Right cardiac atrium (tissue), 5 donors: ENCODE measurements around the gene TEKTIP1. TPM values are rescaled to one million over a fixed set of nuclear protein-coding genes. Genes with fewer than 3 reads are reported as not detected.
A peak's percentile ranks its signal among the peaks of the same experiment; 100 is the strongest.
"Not testable (repeated sequence)": the region's sequence is repeated elsewhere in the genome, so short reads cannot be mapped to it uniquely, and the experiment has no call there.

Experiments used
- ATAC-seq, 2 donors: fragments of 200-7000 bp; cut with Tn5 transposase; one replicate each; pipeline versions ENCODE4 v1.8.0 to v1.9.1; 2020; ENCODE audit warnings: moderate library complexity in 2 of 2, mild to moderate bottlenecking in 1 of 2
- DNase-seq, 3 donors: peaks; one replicate each; pipeline ENCODE4 v3.0.0-alpha.2; 2020
- H3K27ac ChIP-seq: one replicate; pipeline ENCODE4 v1.5.1; 2013; ENCODE audit warnings: mild to moderate bottlenecking, low read length, control low read depth, moderate library complexity
- H3K27me3 ChIP-seq: one replicate; pipeline ENCODE4 v1.6.1; 2013; ENCODE audit not compliant: control insufficient read depth, insufficient read depth
- H3K4me1 ChIP-seq: one replicate; pipeline ENCODE4 v1.6.1; 2013; ENCODE audit warnings: low read length; ENCODE audit not compliant: control insufficient read depth, insufficient read depth
- H3K4me3 ChIP-seq: one replicate; pipeline ENCODE4 v1.5.1; 2013; ENCODE audit warnings: low read length, control low read depth
- H3K9me3 ChIP-seq: one replicate; pipeline ENCODE4 v1.6.1; 2013; ENCODE audit warnings: low read length; ENCODE audit not compliant: control insufficient read depth
- WGBS: extraction: QIAGEN DNeasy Blood & Tissue Kit; methylation state at CpG from one replicate; pipeline ENCODE4 v1.1.7; 2013; 5-methylcytosine and 5-hydroxymethylcytosine counted together
- intact Hi-C, 4 donors: fragments of 100-400 bp; cut with DNase I; formaldehyde crosslinking; loops; one replicate each; pipeline versions ENCODE4 v1.11.0 to v1.14.0; 2022 to 2023
- polyA plus RNA-seq: library from polyadenylated mRNA; stranded (reverse); fragments of 200-250 nt; gene quantifications from one replicate; pipeline ENCODE4 v1.2.3, GENCODE V29; 2013
- total RNA-seq, 4 donors: library from RNA; stranded (reverse); fragmentation: NEBNext Ultra II Directional; extraction: Animal tissue kit (Norgen Biotek cat#: 25700); gene quantifications; one replicate each; pipeline ENCODE4 v1.2.1, GENCODE V29; 2021
- donor health status: healthy with polysubstance abuse.
- donor health status: DM: no; HTN: yes; CAD: no.
- donor health status: DM: no; HTN: no; CAD: no.
- donor health status: DM: no; HTN: yes; CAD: no; lungs with severe emphysema.
- donor health status: DM: yes; HTN: yes; CAD: no.

Gene TEKTIP1
- total and polyA plus RNA-seq, 5 donors: 0.20 to 1.2 (median 0.97) TPM; not detected in 2

DNA sequence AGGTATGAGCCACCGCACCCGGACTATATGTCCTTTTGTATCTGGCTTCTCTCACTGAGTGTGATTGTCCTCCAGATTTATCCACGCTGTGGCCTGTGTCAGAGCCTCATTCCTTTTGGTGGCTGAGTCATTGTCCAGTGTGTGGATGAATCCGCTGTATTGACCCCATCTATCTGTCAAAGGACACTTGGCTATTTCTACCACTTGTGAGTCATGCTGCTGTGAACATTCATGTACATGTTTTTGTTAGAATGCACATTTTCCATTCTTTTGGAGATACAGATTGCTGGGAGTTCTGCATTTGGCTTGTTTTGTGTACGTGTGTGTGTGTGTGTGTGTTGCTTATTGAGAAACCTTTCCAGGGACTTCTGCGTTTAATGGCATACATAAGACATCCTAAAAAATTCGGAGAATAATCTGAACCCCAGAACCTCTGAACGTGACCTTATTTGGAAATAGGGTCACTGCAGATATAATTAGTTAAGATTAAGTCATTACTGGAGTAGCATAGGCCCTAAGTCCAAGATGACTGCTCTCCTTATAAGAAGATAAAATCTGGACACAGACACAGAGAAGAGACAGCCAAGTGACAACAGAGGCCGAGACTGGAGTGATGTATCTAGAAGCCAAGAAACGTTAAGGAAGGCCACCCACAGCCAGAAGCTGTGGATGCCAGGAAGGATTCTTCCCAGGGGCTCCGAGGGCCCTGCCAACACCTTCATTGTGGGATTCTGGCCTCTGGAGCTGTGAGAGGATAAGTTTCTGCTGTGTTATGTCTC lies 41.4 kb downstream of the TEKTIP1 start:
- H3K4me3 ChIP-seq: no peak overlapping the region
- intact Hi-C loops: no loop called here
- H3K27ac ChIP-seq: no peak overlapping the region
- ATAC-seq (peak in 1 of 2 donors; percentile 45), DNase-seq (no peak)
- WGBS: 42% methylated on average over 11 of the region's 11 CpGs
- no peaks in the 10 kb centered on the region for H3K27me3 ChIP-seq
- H3K9me3 ChIP-seq: no peaks in the 10 kb centered on the region
- H3K4me1 ChIP-seq: no peaks in the 10 kb centered on the region

DNA sequence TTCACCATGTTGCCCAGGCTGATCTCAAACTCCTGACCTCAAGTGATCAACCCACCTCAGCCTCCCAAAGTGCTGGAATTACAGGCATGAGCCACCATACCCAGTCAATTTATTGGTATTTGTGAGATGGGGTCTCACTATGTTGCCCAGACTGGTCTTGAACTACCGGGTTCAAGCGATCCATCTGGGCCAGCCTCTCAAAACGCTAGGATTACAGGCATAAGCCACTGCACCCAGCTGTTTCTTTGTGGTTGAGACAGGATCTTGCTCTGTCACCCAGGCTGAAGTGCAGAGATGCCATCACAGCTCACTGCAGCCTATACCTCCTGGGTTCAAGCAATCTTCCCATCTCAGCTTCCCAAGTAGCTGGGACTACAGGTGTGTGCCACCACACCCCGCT lies 42.8 kb downstream of the TEKTIP1 start:
- intact Hi-C loops, H3K27me3 ChIP-seq, H3K4me3 ChIP-seq, DNase-seq, H3K4me1 ChIP-seq, H3K9me3 ChIP-seq, H3K27ac ChIP-seq, ATAC-seq: not testable (repeated sequence)
- WGBS: 92% methylated on average over 4 of the region's 4 CpGs

GRCh38 chr19:3584036-3584802 lies 45.2 kb downstream of the TEKTIP1 start:
- 91% methylated on average over 15 of the region's 15 CpGs for WGBS
- H3K4me3 ChIP-seq, H3K9me3 ChIP-seq, DNase-seq, ATAC-seq, H3K27ac ChIP-seq, H3K27me3 ChIP-seq, intact Hi-C loops, H3K4me1 ChIP-seq: not testable (repeated sequence)

GRCh38 chr19:3585301-3586126 lies 46.5 kb downstream of the TEKTIP1 start, which contains the start of gene GIPC3:
TSS of gene GIPC3 (plus strand) at chr19:3585478. CDS start at chr19:3585598, 120 bp downstream.
- Histone ChIP-seq H3K4me3 (peak within 1 kb of the TSS; percentile 44), H3K9me3 (no peaks in the 10 kb centered on the region), H3K27ac (no peak within 1 kb of the TSS), H3K27me3 (no peaks in the 10 kb centered on the region), H3K4me1 (no peaks in the 10 kb centered on the region)
- ATAC-seq: peak; percentile 6 to 17
- intact Hi-C loops: no loop called here
- DNase-seq: peak in 1 of 3 donors; percentile 62
- 6% methylated on average over 84 of the region's 84 CpGs for WGBS

DNA sequence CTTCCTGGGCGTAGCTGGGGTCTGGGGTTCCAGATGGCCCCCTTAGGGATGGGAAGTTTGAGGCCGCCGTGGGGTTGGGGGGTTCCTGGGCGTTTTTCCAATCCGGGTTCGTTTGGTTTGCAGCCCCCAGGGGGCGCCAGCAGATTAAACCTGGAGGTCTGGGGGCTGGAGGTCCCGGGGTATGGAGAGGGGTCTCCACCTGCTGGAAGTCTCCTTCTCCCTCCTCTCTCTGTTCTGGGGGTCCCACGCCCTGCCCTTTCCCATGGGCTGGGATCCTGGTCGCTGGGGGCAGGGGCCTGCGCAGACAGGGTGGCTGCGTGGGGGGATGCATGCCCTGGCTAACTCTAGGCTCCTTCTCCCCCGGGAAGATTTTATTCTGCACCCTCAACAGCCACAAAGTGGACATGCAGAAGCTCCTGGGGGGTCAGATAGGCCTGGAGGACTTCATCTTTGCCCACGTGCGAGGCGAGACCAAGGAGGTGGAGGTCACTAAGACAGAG lies 47.2 kb downstream of the TEKTIP1 start:
- Histone ChIP-seq H3K9me3 (no peaks in the 10 kb centered on the region), H3K27me3 (no peaks in the 10 kb centered on the region), H3K27ac (no peak overlapping the region), H3K4me1 (no peaks in the 10 kb centered on the region), H3K4me3 (peak overlapping the region; percentile 44)
- DNase-seq (peak in 1 of 3 donors; percentile 70), ATAC-seq (peak; percentile 35 to 49)
- intact Hi-C loops: no loop called here
- 27% methylated on average over 16 of the region's 16 CpGs for WGBS

DNA sequence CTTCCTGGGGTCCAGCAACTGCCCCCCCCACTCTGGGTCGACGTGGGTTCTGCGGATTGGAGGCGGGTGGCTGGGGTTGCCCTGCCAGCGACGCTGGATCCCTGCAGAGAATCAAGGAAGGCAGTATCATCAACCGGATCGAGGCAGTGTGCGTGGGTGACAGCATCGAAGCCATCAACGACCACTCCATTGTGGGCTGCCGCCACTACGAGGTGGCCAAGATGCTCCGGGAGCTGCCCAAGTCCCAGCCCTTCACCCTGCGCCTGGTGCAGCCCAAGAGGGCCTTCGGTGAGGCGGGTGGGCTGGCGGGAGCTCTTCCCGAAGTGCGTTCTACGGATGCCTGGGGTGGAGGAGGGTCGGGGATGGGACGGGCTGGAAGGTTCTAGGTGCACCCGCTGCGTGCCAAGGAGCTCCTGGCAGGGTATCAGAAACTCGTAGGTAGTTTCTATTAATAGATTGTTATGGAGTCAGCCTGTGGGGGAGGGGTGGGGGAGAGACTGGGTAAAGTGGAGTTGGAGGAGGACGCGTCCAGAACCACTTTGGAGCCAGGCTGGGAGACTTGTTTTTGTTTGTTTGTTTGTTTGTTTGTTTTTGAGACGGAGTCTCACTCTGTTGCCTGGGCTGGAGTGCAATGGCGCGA lies 47.9 kb downstream of the TEKTIP1 start:
- WGBS: 54% methylated on average over 31 of the region's 31 CpGs
- H3K4me3 ChIP-seq: no peak overlapping the region
- intact Hi-C loops: no loop called here
- H3K27ac ChIP-seq: no peak overlapping the region
- no peaks in the 10 kb centered on the region for H3K9me3 ChIP-seq
- no peaks in the 10 kb centered on the region for H3K4me1 ChIP-seq
- H3K27me3 ChIP-seq: no peaks in the 10 kb centered on the region
- no peak for DNase-seq
- ATAC-seq: peak; percentile 14 to 34

DNA sequence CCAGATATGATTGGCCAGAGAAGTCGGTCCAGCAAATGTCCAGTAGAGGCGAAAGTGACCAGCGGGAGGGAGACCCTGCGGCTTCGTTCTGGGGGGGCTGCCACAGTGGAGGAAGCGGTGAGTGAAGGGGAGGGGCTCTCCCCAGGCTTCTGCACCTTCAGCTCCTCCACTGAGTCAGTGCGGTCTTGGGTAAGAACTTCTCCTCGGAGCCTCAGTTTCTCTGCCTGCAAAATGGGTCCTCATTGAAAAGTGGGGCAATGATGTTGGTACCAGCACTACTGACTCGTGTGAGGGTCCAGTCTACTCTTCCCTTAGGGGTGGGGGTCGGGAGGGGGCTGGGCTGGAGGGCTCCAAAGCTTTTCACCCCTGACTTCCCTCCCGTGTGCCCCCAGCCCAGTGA lies 50.5 kb downstream of the TEKTIP1 start:
- intact Hi-C loops: no loop called here
- DNase-seq: no peak
- WGBS: 86% methylated on average over 11 of the region's 11 CpGs

GRCh38 chr19:3589949-3590348 lies 51.0 kb downstream of the TEKTIP1 start:
- ATAC-seq (no peak), DNase-seq (no peak)
- no peaks in the 10 kb centered on the region for H3K4me1 ChIP-seq
- intact Hi-C loops: no loop called here
- no peaks in the 10 kb centered on the region for H3K27me3 ChIP-seq
- no peak overlapping the region for H3K27ac ChIP-seq
- no peaks in the 10 kb centered on the region for H3K9me3 ChIP-seq
- no peak overlapping the region for H3K4me3 ChIP-seq
- 97% methylated on average over 22 of the region's 22 CpGs for WGBS

More for the DNA sequence above, 50.5 kb downstream of the TEKTIP1 start:
- ATAC-seq: no peak
- H3K9me3 ChIP-seq: no peaks in the 10 kb centered on the region
- H3K27me3 ChIP-seq: no peaks in the 10 kb centered on the region
- H3K27ac ChIP-seq: no peak overlapping the region
- no peak overlapping the region for H3K4me3 ChIP-seq
- H3K4me1 ChIP-seq: no peaks in the 10 kb centered on the region

GRCh38 chr19:3590991-3591659 lies 52.2 kb downstream of the TEKTIP1 start:
- intact Hi-C loops: no loop called here
- DNase-seq: no peak
- ATAC-seq: no peak
- H3K4me1 ChIP-seq: no peaks in the 10 kb centered on the region
- 89% methylated on average over 8 of the region's 8 CpGs for WGBS
- H3K4me3 ChIP-seq: no peak overlapping the region
- no peaks in the 10 kb centered on the region for H3K9me3 ChIP-seq
- no peaks in the 10 kb centered on the region for H3K27me3 ChIP-seq
- H3K27ac ChIP-seq: no peak overlapping the region
